Peyer's patch (tissue), 4 donors: ENCODE results near the gene LRP1-AS. TPM values are rescaled to one million over a fixed set of nuclear protein-coding genes. Genes with fewer than 3 reads are reported as not detected.
A peak's percentile ranks its signal among the peaks of the same experiment; 100 is the strongest.
"Not testable (repeated sequence)": the region's sequence is repeated elsewhere in the genome, so short reads cannot be mapped to it uniquely, and the experiment has no call there.

Experiments
- DNase-seq, 3 donors: peaks; one replicate each; pipeline ENCODE4 v3.0.0-alpha.2; 2017 to 2019
- H3K27ac ChIP-seq, 4 donors: fragments of 200-600 bp; sonication (generic); one replicate each; pipeline ENCODE4 v1.5.1; 2016 to 2019
- H3K27me3 ChIP-seq, 2 donors: fragments of 200-600 bp; sonication (generic); one replicate each; pipeline ENCODE4 v1.5.1; 2019
- H3K36me3 ChIP-seq, 3 donors: fragments of 200-600 bp; sonication (generic); one replicate each; pipeline ENCODE4 v1.5.1; 2016 to 2019
- H3K4me1 ChIP-seq, 4 donors: fragments of 200-600 bp; sonication (generic); one replicate each; pipeline ENCODE4 v1.5.1; 2016 to 2019
- H3K4me3 ChIP-seq, 4 donors: fragments of 200-600 bp; sonication (generic); 1 replicate in 3 of 4; 2 replicates in 1 of 4; pipeline ENCODE4 v1.5.1; 2016 to 2019; ENCODE audit warnings: mild to moderate bottlenecking in 1 of 4
- H3K9me3 ChIP-seq, 4 donors: fragments of 200-600 bp; sonication (generic); one replicate each; pipeline ENCODE4 v1.5.1; 2016 to 2019; ENCODE audit warnings: mild to moderate bottlenecking in 1 of 4
- CTCF ChIP-seq, 6 experiments: fragments of 450-650 bp in 4 of 6; fragments of 200-600 bp in 2 of 6; sonication (generic) in 1 of 6; IDR thresholded peaks; one replicate each; pipeline ENCODE4 v1.5.1; 2017 to 2019; ENCODE audit warnings: antibody characterized with exemption in 6 of 6, mild to moderate bottlenecking in 3 of 6, moderate library complexity in 1 of 6
- POLR2A ChIP-seq, 2 donors: fragments of 450-650 bp; IDR thresholded peaks; one replicate each; pipeline ENCODE4 v1.5.1; 2017; ENCODE audit warnings: antibody characterized with exemption in 2 of 2, mild to moderate bottlenecking in 2 of 2, moderate library complexity in 2 of 2
- total RNA-seq, 4 donors: library from RNA; depleted of rRNA; stranded (reverse); fragments of >200 nt; gene quantifications; one replicate each; pipeline ENCODE4 v1.1.0, GENCODE V29; 2016

LRP1-AS gene
- total RNA-seq, 4 donors from 2014 or later, result not detected

- peak overlapping the region; percentile 84 to 99 (median 92) for H3K27ac ChIP-seq
- no peaks in the 10 kb centered on the region for H3K9me3 ChIP-seq
- peak; percentile 56 to 93 (median 92) for DNase-seq
- TF ChIP-seq POLR2A (IDR thresholded peaks at IDR 0.05) (no peak), CTCF (IDR thresholded peaks at IDR 0.05) (peak in 4 of 6 experiments; percentile 13 to 40 (median 26))
- no peaks in the 10 kb centered on the region for H3K36me3 ChIP-seq
- H3K4me1 ChIP-seq, result peaks cover 0 to 41% (median 9%) of the 10 kb centered on the region in 4 donors
- no peaks in the 10 kb centered on the region for H3K27me3 ChIP-seq
- peak overlapping the region; percentile 65 to 92 (median 78) for H3K4me3 ChIP-seq
These were observed 20.2 kb downstream of the LRP1-AS start for GRCh38 chr12:57127101-57127725.

- no peaks in the 10 kb centered on the region for H3K36me3 ChIP-seq
- H3K4me3 ChIP-seq, result peak overlapping the region in 2 of 4 donors; percentile 65 to 92
- peaks cover 0 to 34% (median 9%) of the 10 kb centered on the region in 4 donors for H3K4me1 ChIP-seq
- no peak for DNase-seq
- no peaks in the 10 kb centered on the region for H3K27me3 ChIP-seq
- no peaks in the 10 kb centered on the region for H3K9me3 ChIP-seq
- TF ChIP-seq POLR2A (IDR thresholded peaks at IDR 0.05) (no peak), CTCF (IDR thresholded peaks at IDR 0.05) (no peak)
- peak overlapping the region in 3 of 4 donors; percentile 89 to 99 (median 96) for H3K27ac ChIP-seq
These were observed 20.9 kb downstream of the LRP1-AS start for GRCh38 chr12:57126561-57126960.

- Histone ChIP-seq H3K27me3 (no peaks in the 10 kb centered on the region), H3K27ac (no peak overlapping the region), H3K36me3 (no peaks in the 10 kb centered on the region), H3K4me3 (no peak overlapping the region), H3K4me1 (peaks cover 0 to 29% (median 9%) of the 10 kb centered on the region in 4 donors), H3K9me3 (no peaks in the 10 kb centered on the region)
- DNase-seq, result no peak
- TF ChIP-seq POLR2A (IDR thresholded peaks at IDR 0.05) (no peak), CTCF (IDR thresholded peaks at IDR 0.05) (no peak)
These were observed 21.4 kb downstream of the LRP1-AS start for GRCh38 chr12:57126061-57126460.

GRCh38 chr12:57124261-57124877, 23.1 kb downstream of the LRP1-AS start:
- Histone ChIP-seq H3K27me3 (no peaks in the 10 kb centered on the region), H3K4me3 (no peak overlapping the region), H3K4me1 (peaks cover 0 to 12% (median 9%) of the 10 kb centered on the region in 4 donors), H3K36me3 (no peaks in the 10 kb centered on the region), H3K9me3 (no peaks in the 10 kb centered on the region), H3K27ac (no peak overlapping the region)
- TF ChIP-seq POLR2A (IDR thresholded peaks at IDR 0.05) (no peak), CTCF (IDR thresholded peaks at IDR 0.05) (peak; percentile 82 to 98 (median 96))
- DNase-seq, result peak in 2 of 3 donors; percentile 76 to 91

GRCh38 chr12:57123813-57124212, 23.6 kb downstream of the LRP1-AS start:
- Histone ChIP-seq H3K4me1 (peaks cover 0 to 10% (median 7%) of the 10 kb centered on the region in 4 donors), H3K4me3 (no peak overlapping the region), H3K27ac (no peak overlapping the region), H3K36me3 (no peaks in the 10 kb centered on the region), H3K9me3 (no peaks in the 10 kb centered on the region), H3K27me3 (no peaks in the 10 kb centered on the region)
- DNase-seq, result no peak
- no peak for TF ChIP-seq CTCF (IDR thresholded peaks at IDR 0.05)
- no peak for TF ChIP-seq POLR2A (IDR thresholded peaks at IDR 0.05)

GRCh38 chr12:57120718-57121117, 26.7 kb downstream of the LRP1-AS start:
- not testable (repeated sequence) for H3K4me3 ChIP-seq, H3K27me3 ChIP-seq, H3K4me1 ChIP-seq, H3K27ac ChIP-seq, H3K36me3 ChIP-seq, DNase-seq, H3K9me3 ChIP-seq
